ENCODE data around the gene KLRF1.

DNA sequence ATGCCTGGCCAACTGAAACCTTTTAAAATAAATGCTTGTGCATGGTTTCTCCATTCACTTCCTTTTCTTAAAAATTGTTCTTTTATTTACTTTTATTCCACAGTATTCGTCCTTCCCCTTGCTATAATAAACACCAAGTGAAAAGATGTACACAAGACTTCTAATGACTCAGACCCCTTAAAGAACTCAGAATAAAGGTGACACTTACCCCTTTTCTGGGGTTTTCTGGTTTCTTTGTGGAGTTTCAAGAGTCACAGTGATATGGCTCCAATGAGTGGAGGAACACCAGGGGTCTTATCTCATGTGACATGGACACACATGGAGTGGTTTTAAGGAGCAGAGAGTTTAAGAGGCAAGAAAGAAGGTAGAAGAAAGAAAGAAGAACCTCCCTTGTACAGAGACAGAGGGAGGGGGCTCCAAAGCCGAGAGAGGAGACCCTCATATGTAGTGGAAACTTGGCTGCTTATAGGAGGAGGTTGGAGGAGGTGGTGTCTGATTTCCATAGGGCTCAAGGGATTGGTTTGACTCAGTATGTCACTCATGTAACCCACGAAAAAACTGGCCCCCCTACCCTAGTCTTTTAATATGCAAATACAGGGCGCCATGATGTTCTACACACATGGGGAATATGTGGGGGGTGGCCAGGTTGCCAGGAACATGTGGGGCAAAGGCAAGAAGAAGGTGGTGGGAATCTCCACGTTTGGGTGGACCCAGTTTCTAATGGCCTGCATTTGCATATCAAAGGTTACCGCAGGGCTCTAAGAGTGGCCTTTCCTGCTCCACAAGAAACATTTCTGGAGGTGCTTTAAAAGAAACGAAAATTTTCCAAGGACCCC lies 44.5 kb upstream of the KLRF1 start:
- TF ChIP-seq POLR2AphosphoS5 (IDR thresholded peaks at IDR 0.05; ENCODE audit: borderline replicate concordance, low read depth, low read length) = no peak
- no peak for TF ChIP-seq EZH2 (IDR thresholded peaks at IDR 0.05)
